ENCODE measurements around the gene OR6A2. TPM values are rescaled to one million over a fixed set of nuclear protein-coding genes. Genes with fewer than 3 reads are reported as not detected.

OR6A2 gene
- not detected for polyA plus RNA-seq (ENCODE audit: low read depth in 6 of 6)

DNA sequence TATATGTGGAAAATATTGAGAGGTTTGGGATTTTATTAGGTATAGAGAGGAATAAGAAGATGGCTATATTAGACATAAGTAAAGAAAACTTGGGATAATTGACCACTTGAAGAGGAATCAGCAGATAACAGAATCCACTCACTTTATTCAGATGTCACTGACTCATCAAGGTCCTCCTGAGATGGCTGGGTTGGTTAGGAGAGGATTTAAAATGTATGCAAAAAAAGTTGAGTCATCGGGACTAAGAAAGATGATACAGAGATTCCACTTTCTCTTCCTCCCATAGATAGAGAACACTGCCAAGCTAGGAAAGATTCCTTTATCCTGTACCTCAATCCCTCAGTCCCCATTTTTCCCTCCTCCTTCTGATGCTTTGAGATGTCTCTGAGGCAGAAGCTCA, at the start of gene OR6A2:
Gene OR6A2 (minus strand): TSS at position 288 of the 400 bp plus-strand sequence. CDS start 3,981 bp downstream, outside the sequence.
- Mint-ChIP-seq H3K9me3 (peaks cover 9 to 20% (median 16%) of the 10 kb centered on the region in 7 donors), H3K4me3 (no peak within 1 kb of the TSS), H3K36me3 (peaks cover 8 to 16% of the 10 kb centered on the region in 2 donors), H3K27ac (no peak within 1 kb of the TSS), H3K4me1 (no peaks in the 10 kb centered on the region), H3K27me3 (peaks cover 10 to 37% (median 23%) of the 10 kb centered on the region in 3 donors)
- no peak for ATAC-seq (ENCODE audit: low read depth in 2 of 2)
- no peak for DNase-seq

DNA sequence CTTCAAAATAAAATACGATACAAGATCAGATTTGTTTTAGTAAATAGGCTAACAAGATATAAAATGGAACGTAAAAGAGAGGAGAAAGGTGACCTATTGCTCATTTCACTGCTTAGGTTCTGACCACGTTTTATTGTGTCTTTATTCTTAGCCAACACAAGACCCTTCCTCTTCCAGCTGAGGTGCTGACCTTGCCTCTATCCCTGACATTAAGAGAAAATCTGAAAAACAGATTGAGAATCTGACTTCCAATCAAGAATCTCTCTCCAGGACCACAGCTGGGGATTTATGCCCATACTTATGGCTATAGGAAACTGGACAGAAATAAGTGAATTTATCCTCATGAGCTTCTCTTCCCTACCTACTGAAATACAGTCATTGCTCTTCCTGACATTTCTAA, 45.9 kb upstream of the OR6A2 start, which contains the start of gene OR10A5:
Gene OR10A5 (plus strand): TSS at position 301 of the 400 bp plus-strand sequence. CDS start 0 bp downstream, at position 301.
- Mint-ChIP-seq H3K4me1 (no peaks in the 10 kb centered on the region), H3K4me3 (no peak within 1 kb of the TSS), H3K27ac (no peak within 1 kb of the TSS), H3K27me3 (peaks cover 28 to 46% (median 31%) of the 10 kb centered on the region in 3 donors), H3K9me3 (peaks cover 0 to 4% (median 2%) of the 10 kb centered on the region in 7 donors), H3K36me3 (peaks cover 0 to 6% of the 10 kb centered on the region in 2 donors)
- DNase-seq (no peak), ATAC-seq (ENCODE audit: low read depth in 2 of 2) (no peak)

DNA sequence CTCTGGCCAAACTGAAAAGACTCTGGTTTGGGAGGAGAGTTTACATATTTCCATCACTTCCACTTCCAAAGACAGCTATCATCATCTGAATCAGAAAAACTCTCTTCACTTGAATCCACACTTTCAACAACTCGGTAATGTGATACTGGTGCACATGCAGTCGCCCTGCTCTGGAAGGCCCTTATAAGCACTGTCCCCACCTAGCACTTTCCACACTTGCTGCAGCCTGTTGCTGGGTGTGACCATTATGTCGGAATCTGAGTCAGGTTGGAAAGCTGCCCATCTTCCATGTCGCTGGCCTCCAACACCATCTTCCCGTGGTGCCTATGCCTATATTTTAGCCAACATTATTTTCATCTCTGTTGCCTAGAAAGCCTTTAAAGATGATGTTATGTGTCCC, 44.9 kb upstream of the OR6A2 start:
- Mint-ChIP-seq H3K9me3 (peaks cover 0 to 4% (median 0%) of the 10 kb centered on the region in 7 donors), H3K27me3 (peaks cover 26 to 46% (median 31%) of the 10 kb centered on the region in 3 donors), H3K36me3 (peaks cover 0 to 6% of the 10 kb centered on the region in 2 donors), H3K27ac (no peak overlapping the region), H3K4me1 (no peaks in the 10 kb centered on the region), H3K4me3 (no peak overlapping the region)
- ATAC-seq (ENCODE audit: low read depth in 2 of 2) (no peak), DNase-seq (no peak)

DNA sequence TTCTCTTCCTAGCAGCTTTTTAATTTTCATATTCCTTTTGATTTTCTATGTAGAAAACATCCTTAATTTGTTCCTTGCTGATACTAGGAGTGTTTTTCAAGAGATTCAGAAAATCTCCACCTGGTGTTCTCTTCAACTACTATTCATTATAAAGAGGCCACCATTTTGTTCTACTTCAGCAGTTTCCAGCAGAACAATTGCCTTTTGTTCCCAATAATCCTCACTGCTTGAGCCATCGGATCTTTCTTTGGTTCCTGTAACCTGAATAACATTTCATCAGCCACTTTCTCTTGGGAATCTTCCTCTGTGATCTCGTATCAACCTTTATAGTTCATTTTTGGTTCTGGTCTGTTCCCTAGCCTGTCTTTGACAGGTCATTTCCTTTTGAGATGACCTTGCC, 44.2 kb upstream of the OR6A2 start:
- Mint-ChIP-seq H3K27ac (no peak overlapping the region), H3K27me3 (peaks cover 26 to 46% (median 31%) of the 10 kb centered on the region in 3 donors), H3K9me3 (peaks cover 0 to 4% (median 0%) of the 10 kb centered on the region in 7 donors), H3K4me1 (no peaks in the 10 kb centered on the region), H3K4me3 (no peak overlapping the region), H3K36me3 (peaks cover 0 to 6% of the 10 kb centered on the region in 2 donors)
- DNase-seq, result no peak
- ATAC-seq (ENCODE audit: low read depth in 2 of 2), result no peak

DNA sequence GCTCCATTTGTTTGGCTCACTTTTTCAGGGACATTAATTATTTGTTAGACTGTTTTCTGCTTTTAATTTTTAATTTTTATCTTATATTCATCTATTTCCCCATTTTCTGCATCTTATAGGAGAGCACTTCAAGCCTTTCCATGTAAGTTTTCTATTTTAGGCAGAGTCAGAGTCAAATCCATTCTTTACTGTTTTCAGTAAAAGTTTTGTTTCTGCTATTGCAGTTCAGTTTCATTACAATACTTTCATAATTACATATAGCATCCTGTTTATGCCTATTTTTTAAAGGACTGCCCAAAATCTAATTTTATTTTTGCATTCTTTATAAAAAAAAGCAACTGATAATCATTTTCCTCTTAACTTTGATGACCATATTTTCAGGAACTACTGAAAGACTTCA, 42.2 kb upstream of the OR6A2 start:
- Mint-ChIP-seq H3K9me3 (peaks cover 0 to 4% (median 0%) of the 10 kb centered on the region in 7 donors), H3K27me3 (peaks cover 19 to 32% (median 27%) of the 10 kb centered on the region in 3 donors), H3K4me1 (no peaks in the 10 kb centered on the region), H3K36me3 (peaks cover 0 to 6% of the 10 kb centered on the region in 2 donors), H3K4me3 (no peak overlapping the region), H3K27ac (no peak overlapping the region)
- ATAC-seq (ENCODE audit: low read depth in 2 of 2) (no peak), DNase-seq (no peak)

DNA sequence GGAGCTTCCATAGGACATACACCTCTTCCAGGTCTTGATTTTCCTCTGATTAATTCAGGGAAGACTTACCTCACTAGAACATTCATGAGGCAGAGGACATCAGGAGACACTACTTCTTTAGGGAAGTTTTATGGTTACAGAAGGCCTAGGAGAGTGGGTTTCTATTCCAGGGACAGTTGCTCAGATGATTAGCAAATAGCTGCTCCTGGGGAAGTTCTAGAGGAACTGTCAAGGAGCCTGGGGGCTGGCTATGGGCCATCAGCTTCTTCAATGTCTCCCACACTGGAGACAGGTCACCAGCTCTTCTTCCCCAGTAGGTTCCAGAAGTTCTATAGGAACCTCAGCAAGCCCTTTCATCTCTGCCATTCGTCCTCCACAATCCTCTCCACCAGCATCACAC, 34.5 kb upstream of the OR6A2 start:
- Mint-ChIP-seq H3K4me1 (peaks cover 11 to 24% (median 18%) of the 10 kb centered on the region in 3 donors), H3K27me3 (peaks cover 0 to 5% (median under 1%) of the 10 kb centered on the region in 3 donors), H3K9me3 (no peaks in the 10 kb centered on the region), H3K36me3 (no peaks in the 10 kb centered on the region), H3K4me3 (no peak overlapping the region), H3K27ac (peak overlapping the region in 1 of 6 donors; percentile 76)
- no peak for ATAC-seq (ENCODE audit: low read depth in 2 of 2)
- no peak for DNase-seq

DNA sequence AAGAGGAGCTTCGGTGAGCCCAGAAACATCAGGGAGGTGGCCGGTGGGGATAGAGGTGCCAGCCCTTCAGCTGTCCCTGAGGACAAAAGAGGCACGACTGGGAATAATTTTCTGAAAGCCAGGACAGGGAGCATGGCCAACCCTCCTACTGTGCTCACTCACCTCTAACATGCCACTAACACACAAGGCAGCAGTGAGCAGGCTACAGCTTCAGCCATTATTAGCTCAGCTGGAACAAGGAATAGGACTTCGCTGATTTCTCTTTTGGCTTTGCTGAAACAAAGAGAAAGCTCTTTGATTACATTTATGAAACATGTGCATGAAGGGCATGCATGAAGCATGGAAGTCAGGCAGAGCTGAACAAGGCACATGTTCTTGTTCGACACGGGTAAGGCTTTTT, 33.9 kb upstream of the OR6A2 start:
- no peak for ATAC-seq (ENCODE audit: low read depth in 2 of 2)
- DNase-seq, result no peak
- peak overlapping the region in 4 of 8 donors; percentile 2 to 44 (median 15) for H3K4me3 Mint-ChIP-seq
- H3K4me1 Mint-ChIP-seq, result peaks cover 11 to 24% (median 18%) of the 10 kb centered on the region in 3 donors
- H3K9me3 Mint-ChIP-seq, result no peaks in the 10 kb centered on the region
- H3K27me3 Mint-ChIP-seq, result peaks cover 5 to 6% (median 6%) of the 10 kb centered on the region in 3 donors
- H3K36me3 Mint-ChIP-seq, result no peaks in the 10 kb centered on the region
- H3K27ac Mint-ChIP-seq, result peak overlapping the region in 2 of 6 donors; percentile 76 to 84

DNA sequence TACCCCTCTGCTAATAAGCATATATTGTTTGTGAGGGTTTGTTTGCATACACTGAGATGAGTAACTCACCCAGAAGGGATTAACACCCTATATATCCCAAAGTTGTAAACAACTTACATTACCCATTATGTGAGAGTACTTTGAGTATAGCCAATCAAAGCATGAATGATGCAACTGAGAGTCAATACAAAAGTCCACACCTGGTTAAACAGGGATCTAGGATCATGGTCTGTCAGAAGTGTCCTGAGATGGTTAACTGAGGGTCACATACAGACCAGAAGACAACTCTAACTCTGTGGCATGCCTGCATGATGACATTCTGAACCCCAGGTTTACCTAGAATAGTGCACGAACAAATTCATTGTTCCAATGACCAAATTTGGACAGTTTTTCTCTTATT, 28.6 kb upstream of the OR6A2 start:
- Mint-ChIP-seq H3K4me1 (peaks cover 10 to 12% (median 12%) of the 10 kb centered on the region in 3 donors), H3K4me3 (no peak overlapping the region), H3K27ac (no peak overlapping the region), H3K9me3 (no peaks in the 10 kb centered on the region), H3K36me3 (no peaks in the 10 kb centered on the region), H3K27me3 (peaks cover 6 to 9% (median 7%) of the 10 kb centered on the region in 3 donors)
- DNase-seq (no peak), ATAC-seq (ENCODE audit: low read depth in 2 of 2) (no peak)

DNA sequence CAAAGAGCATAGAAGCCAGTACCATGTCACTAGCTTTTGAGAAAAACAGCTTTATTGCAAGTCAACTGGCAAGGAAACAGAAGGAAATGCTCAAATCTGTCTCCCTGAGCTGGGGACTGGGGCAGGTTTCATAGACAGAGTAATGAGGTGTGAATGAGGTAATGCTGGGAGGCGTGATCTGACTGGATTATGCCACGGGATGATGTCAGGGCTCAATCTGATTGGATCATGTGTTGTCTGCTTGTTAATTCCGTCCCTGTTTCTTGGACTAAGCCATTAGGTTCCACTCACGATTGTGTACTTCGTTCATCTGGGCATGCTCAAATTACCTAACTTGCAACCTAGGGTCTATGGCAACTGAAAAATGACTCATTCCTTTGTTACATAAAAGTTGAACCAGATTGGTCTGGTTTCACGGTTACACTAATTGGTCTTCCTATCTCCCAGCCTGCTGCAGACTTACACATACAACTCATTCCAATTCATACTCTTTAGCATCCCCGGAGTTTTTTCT, 25.8 kb upstream of the OR6A2 start:
- Mint-ChIP-seq H3K27ac (no peak overlapping the region), H3K4me3 (no peak overlapping the region), H3K36me3 (peaks cover 0 to 3% of the 10 kb centered on the region in 2 donors), H3K4me1 (no peaks in the 10 kb centered on the region), H3K27me3 (peaks cover 9 to 16% (median 10%) of the 10 kb centered on the region in 3 donors), H3K9me3 (peaks cover 0 to 7% (median 3%) of the 10 kb centered on the region in 7 donors)
- no peak for ATAC-seq (ENCODE audit: low read depth in 2 of 2)
- DNase-seq, result no peak

DNA sequence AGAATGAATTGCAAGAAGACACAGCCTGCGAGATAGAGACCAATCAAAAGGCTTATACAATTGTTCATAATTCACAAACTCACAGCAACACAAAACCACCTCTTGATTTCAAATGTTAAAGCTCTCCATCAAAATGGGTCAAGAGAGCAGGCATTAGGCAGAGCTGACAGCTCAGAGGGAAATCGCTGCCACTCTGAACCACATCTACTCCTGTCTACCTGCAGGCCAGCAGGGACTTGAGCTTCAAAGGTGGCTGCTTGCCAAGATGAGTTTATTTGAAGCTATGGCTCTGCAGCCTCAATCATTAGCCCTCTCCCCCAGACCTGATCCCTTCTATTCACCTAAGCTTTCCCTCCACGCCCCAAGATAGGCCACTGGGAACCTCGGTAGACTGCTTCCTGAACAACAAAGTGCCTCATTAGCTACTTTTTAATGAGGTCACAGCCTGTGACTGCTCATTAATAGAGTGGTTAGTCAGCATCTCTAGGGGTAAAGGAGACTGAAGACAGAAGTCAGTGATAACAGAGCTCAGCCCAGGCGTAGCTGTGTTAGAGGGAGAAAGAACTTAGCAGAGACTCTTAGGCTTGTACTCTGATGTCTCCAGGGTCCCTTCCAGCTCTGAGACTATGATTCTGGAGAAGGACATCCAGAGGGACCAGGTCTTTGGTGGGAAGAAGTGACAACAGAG, 24.8 kb upstream of the OR6A2 start:
- peaks cover 15 to 21% (median 17%) of the 10 kb centered on the region in 3 donors for H3K27me3 Mint-ChIP-seq
- no peak overlapping the region for H3K27ac Mint-ChIP-seq
- no peaks in the 10 kb centered on the region for H3K4me1 Mint-ChIP-seq
- peaks cover 0 to 8% of the 10 kb centered on the region in 2 donors for H3K36me3 Mint-ChIP-seq
- peaks cover 0 to 13% (median 6%) of the 10 kb centered on the region in 7 donors for H3K9me3 Mint-ChIP-seq
- ATAC-seq (ENCODE audit: low read depth in 2 of 2) (no peak), DNase-seq (no peak)
- H3K4me3 Mint-ChIP-seq, result no peak overlapping the region

DNA sequence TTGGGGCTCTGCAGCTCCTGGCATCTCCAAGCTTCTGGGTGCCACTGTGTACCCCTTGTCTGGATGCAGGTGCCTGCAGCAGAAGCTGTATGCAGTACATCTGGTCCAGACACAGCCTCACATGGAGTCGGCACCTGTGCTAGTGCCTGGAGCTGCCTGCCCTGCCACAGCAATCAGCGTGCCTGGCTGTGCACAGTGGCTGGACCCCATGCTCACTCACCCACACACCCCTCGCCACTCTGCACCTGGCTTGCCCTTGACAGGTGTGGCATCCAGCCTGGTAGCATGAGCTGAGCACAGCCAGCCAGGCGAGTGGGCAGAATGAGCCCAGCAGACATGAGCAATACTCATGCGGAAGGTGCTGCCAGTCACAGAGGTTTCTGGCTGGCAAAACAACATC, 19.5 kb upstream of the OR6A2 start:
- ATAC-seq (ENCODE audit: low read depth in 2 of 2), result no peak
- Mint-ChIP-seq H3K27ac (no peak overlapping the region), H3K4me3 (no peak overlapping the region), H3K27me3 (peaks cover 19 to 29% (median 28%) of the 10 kb centered on the region in 3 donors), H3K4me1 (no peaks in the 10 kb centered on the region), H3K9me3 (peaks cover 0 to 13% (median 7%) of the 10 kb centered on the region in 7 donors), H3K36me3 (peaks cover 0 to 8% of the 10 kb centered on the region in 2 donors)
- no peak for DNase-seq

DNA sequence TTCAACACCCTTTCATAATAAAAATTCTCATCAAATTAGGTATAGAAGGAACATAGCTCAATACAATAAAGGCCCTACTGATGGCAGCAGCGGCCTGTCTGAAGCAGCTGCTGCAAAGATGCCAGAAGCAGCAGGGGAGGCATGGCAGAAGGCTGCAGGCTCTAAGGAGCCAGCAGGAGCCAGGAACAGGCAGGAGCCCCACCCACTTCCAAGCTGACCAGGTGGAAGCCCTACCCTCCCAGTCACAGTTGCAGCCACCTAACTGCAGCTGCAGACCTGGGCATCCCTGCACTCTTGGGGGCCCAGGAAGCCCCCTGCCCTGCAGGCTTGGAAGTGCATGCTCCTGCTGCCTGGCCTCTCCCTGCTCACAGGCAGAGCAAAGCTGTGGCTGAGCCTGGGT, 18.2 kb upstream of the OR6A2 start:
- Mint-ChIP-seq H3K27ac (no peak overlapping the region), H3K9me3 (peaks cover 0 to 13% (median 7%) of the 10 kb centered on the region in 7 donors)
- ATAC-seq (ENCODE audit: low read depth in 2 of 2), result no peak

DNA sequence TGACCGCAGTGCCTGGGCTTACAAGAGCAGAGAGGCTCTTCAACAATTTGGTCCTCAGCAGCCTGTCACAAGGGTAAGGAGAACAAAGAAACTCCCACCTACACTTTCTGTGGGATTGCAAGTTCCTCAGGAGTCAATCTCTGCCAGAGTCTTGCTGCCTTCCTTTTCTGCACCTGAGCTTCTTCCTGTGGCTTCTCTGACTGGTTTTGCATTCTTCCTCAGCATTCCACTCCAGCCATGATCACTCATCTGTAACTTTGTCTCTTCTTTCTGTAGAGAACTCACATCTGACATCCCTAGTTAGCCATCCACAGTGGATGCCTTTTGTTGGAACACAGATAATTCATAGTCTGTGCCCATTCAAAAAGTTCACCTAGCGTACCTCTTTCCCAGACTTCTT, 14.2 kb upstream of the OR6A2 start:
- Mint-ChIP-seq H3K4me3 (peak overlapping the region in 1 of 8 donors; percentile 22), H3K9me3 (peaks cover 0 to 3% (median 0%) of the 10 kb centered on the region in 7 donors), H3K27me3 (peaks cover 34 to 51% (median 35%) of the 10 kb centered on the region in 3 donors), H3K4me1 (peaks cover 0 to 7% (median 5%) of the 10 kb centered on the region in 3 donors), H3K36me3 (no peaks in the 10 kb centered on the region), H3K27ac (no peak overlapping the region)
- ATAC-seq (ENCODE audit: low read depth in 2 of 2) (no peak), DNase-seq (no peak)

More for the DNA sequence above, 18.2 kb upstream of the OR6A2 start:
- Mint-ChIP-seq H3K4me1 (peaks cover 0 to under 1% (median 0%) of the 10 kb centered on the region in 3 donors), H3K36me3 (peaks cover 0 to 8% of the 10 kb centered on the region in 2 donors), H3K4me3 (no peak overlapping the region), H3K27me3 (peaks cover 27 to 37% (median 30%) of the 10 kb centered on the region in 3 donors)
- no peak for DNase-seq

All from naive B cell (primary cell).